NAMALWA (cell line): ENCODE results near the gene CTU2.

Experiments
- DNase-seq: peaks from one replicate; pipeline ENCODE4 v3.0.0-alpha.2; 2015; ENCODE audit warnings: low spot score

The CTU2 gene

GRCh38 chr16:88714420-88715302 lies 8.4 kb downstream of the CTU2 start:
- no peak for DNase-seq

GRCh38 chr16:88715312-88716190 lies 9.2 kb downstream of the CTU2 start:
- DNase-seq: no peak

DNA sequence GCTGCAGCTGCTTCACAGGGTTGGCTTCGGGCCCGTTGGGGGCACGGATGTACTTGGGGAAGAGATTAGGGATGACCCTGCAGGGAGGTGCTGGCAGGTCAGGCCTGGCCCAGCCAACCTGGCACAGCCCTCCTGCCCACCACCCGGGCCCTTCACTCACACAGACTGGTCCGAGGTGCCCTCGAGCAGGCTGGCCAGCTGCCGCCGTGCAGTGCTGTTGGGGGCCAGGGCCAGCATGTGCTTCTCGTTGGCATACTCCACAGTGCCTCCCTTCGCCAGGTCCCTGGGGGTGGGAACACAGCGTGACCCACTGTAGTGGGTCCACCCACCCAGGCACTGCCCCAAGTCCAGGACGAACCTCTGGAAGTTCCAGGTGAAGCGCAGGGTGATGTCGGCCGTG lies 9.9 kb downstream of the CTU2 start:
- DNase-seq: no peak

- DNase-seq: no peak
Measured at GRCh38 chr16:88716601-88717001, 10.3 kb downstream of the CTU2 start.

GRCh38 chr16:88718178-88718577 lies 11.9 kb downstream of the CTU2 start:
- DNase-seq: no peak

GRCh38 chr16:88719267-88719932 lies 13.1 kb downstream of the CTU2 start:
- no peak for DNase-seq

- DNase-seq: no peak
Measured at GRCh38 chr16:88719933-88720296, 13.6 kb downstream of the CTU2 start.

- no peak for DNase-seq
Measured at GRCh38 chr16:88720396-88720970, 14.2 kb downstream of the CTU2 start.

DNA sequence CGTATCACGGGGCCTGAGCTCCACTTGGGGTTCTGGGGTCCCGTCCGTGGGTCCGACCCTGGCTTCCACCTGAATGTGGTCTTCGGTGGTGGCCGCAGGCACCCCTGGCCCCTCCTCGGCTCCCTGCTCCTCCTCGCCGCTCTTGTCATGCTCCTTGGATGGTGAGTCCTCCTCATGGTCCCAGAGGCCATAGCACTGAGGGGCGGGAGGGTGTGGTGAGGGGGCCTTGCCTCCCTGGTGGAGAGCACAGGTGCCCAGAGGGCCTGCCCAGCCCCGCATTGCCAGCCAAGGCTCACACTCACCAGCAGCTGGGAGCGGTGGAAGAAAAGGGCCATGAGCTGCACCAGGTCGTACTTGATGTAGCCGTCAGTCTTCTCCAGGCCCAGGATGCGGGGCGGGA lies 14.9 kb downstream of the CTU2 start:
- no peak for DNase-seq

DNA sequence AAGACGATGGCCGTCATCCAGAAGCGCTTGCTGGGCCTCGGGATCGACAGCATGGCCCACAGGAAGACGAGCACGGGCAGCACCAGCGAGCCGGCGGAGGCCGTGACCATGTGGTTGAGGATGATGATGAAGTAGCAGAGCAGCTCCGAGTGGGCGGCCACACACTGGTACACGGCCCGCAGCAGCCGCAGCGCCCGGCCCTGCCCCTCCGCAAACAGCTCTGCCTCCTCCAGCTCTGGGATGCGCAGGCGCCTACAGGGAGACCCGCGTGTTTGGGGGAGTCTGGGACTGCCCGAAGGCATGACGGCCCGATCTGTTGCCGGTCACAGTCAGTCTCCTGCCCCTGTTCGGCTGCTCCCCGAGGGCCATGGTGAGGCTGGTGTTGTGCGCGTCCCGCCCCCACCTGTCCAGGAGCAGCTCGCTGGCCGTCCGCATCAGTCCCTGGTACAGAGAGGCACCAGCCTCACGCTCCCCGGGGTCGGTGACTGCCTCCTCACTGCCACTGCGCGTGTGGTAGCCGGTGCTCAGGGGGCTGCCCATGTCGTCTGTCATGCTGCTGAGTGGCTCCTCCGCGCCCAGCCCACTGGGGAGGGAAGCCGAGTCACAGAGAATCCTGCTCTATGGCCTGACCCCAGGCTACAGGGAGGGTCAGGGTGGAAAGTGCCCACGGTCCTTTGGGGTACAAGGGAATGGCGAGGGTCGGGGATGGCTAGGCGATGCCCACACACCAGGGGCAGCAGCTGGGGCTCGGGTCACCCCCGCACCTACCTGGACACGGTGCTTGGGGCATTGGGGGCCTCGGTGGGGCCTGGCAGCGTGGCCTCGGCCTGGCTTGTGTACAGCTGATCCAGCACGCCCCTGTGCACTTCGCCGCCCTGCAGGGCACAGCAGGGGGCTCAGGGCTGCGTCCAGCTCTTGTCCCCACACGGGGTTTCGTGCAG lies 15.8 kb downstream of the CTU2 start:
- DNase-seq: no peak

DNA sequence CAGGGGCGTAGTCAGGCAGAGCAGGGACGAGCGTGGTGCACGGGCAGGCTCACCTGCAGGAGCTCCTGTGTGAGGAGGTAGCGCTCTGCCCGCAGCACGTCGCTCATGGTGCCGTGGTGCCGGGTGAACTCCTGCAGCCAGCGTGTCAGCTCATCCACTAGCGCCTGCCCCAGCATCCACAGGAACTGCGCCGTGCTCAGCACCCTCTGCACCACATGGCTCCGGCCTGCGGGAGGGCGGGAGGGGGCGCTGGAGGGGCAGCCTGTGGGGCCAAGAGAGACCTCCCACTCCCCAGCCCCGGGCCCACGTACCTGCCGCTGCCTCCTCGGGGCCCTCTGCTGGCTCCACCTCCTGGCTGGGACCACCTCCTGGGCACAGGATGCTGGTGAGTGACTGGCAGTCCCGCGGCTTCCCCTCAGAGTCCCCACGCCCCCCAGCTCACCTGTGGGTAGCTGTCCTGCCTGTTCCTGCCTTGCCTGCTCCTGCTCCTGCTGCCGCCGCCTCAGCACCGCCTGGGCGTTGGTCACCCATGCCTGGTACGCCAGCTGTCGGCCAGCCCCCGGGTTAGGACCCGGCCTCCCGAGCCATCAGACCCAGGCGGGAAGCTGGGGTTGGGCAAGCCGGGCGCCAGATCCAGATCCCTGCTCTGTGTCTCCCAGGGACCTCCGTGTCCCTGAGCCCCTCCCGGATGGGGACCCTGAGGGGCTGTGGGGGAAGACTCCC lies 16.6 kb downstream of the CTU2 start:
- no peak for DNase-seq

DNA sequence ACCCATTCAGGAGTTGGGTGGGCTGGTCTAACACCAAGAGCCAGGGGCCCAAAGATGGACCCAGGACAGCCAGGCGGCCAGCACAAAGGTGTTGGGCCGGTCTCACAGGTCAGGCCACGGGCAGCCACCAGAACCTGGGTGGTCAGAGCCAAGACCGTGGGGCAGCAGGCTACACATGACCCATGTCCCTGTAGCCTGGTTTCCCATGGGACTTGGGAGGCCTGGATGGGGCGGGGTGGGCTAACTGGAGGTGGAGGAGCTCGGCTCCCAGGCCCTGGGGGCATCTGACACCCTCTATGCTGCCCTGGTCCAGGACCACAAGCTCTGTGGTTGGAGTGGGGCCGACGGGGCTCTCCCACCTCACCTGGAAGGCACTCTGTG lies 17.2 kb downstream of the CTU2 start:
- DNase-seq: no peak

DNA sequence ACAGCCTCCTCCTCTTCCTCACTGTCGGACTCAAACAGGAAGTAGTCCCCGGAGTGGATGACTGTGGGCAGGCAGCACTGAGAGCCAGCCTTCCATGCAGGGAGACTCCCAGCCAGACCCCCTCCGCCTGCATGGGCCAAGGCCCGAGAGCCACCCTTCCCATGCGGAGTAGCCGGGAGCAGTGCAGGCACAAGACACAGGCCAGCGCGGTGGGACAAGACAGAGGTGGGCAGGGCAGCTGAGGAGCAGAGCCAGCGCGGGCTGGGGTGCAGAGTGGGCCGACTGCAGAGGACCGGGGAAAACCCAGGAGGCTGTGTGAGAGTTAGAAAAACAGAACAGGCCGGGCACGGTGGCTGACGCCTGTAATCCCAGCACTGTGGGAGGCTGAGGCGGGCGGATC lies 17.6 kb downstream of the CTU2 start:
- no peak for DNase-seq

DNA sequence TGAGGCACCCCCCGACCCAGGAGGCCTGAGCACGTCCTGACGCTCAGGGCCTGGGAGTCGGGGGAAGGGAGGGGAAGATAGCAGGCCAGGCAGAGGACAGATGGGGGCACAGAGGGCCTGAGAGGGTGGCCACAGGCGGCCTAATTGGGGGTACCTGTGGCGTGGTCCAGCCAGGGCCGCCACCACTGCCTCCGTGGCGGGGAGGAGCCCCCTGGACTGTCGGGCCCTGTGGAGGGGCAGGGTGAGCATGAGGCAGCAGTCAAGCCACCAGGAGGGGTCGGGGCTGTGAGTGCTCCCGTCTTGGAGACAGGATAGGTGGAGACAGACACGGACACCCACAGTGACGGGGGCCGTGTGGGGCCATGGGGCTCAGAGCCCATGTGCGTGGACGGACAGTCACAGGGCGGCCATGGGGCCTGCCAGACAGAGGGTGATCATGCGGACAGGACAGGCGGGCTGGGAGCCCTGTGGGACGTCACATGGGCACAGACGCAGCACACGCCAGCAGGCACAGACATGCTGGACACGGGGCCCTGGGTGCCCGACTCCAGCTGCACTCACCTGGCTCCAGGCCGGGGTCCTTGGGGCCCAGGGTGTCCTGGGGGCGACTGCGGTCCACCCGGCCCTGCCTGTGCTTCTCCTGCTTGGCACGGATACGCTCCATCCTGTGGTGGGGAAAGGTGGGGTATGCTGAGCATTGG lies 18.7 kb downstream of the CTU2 start:
- DNase-seq: no peak

GRCh38 chr16:88725609-88726407 lies 19.5 kb downstream of the CTU2 start:
- DNase-seq: no peak

- DNase-seq: no peak
Measured at GRCh38 chr16:88726408-88726749, 20.1 kb downstream of the CTU2 start.

DNA sequence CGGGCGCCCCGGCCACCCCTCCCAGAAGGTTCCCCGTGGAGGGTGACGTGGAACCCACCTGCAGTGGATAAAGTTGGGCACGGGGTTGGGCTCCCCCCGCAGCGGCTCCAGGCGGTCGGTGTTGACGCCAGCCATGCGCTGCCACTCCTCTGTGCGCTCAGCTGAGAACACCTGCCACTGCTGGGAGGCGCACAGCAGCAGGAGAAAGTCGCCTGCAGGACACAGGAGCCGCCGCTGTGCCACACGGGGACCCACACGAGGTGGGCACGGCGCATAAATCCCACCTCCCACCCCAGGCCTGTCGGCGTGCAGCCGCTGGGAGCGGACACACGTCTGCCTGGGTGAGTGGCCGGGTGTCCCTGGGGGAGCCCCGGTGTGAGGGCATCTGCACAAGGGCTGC lies 20.7 kb downstream of the CTU2 start:
- DNase-seq: no peak

DNA sequence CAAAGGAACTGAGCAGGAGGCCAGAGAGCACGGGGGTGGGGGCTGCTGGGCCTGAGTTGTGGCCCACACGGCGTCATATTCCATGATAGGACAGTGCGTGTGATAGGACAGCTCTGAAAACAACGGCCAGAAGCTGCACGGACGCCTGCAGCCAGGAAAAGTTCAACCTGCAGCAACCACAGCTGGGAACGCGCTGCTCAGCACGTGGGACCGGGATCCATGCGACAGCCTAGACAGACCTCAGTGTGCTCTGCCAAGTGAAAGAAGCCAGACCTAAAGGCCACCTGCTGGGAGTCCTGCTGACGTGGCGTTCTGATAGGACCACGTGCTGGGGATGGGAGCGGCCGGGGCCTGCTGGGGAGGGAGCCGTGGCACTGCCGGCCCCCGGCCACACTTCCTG lies 21.6 kb downstream of the CTU2 start:
- no peak for DNase-seq
